Progenitor cell of endocrine pancreas (in vitro differentiated cells): ENCODE results near the gene AKIRIN2. TPM values are rescaled to one million over a fixed set of nuclear protein-coding genes. Genes with fewer than 3 reads are reported as not detected.
"Not testable (repeated sequence)": the region's sequence is repeated elsewhere in the genome, so short reads cannot be mapped to it uniquely, and the experiment has no call there.

Source experiments
- DNase-seq: peaks from one replicate; pipeline ENCODE4 v3.0.0; 2021; ENCODE audit warnings: low spot score; ENCODE audit not compliant: unreplicated experiment
- H3K27ac Mint-ChIP-seq: 2 replicates; pipeline ENCODE4 v1.8.0; 2021; ENCODE audit warnings: mild to moderate bottlenecking, moderate library complexity, mixed read lengths
- H3K27me3 Mint-ChIP-seq: 2 replicates; pipeline ENCODE4 v1.8.0; 2021; ENCODE audit warnings: mixed read lengths
- H3K36me3 Mint-ChIP-seq: 2 replicates; pipeline ENCODE4 v1.8.0; 2022; ENCODE audit warnings: mixed read lengths; ENCODE audit not compliant: insufficient read depth
- H3K4me1 Mint-ChIP-seq: 2 replicates; pipeline ENCODE4 v1.8.0; 2021; ENCODE audit warnings: low read depth, mixed read lengths
- H3K4me3 Mint-ChIP-seq: 2 replicates; pipeline ENCODE4 v1.8.0; 2021; ENCODE audit warnings: low read depth, mild to moderate bottlenecking, moderate library complexity, mixed read lengths
- H3K9me3 Mint-ChIP-seq: 2 replicates; pipeline ENCODE4 v1.8.0; 2021; ENCODE audit warnings: low read depth, mixed read lengths
- total RNA-seq: library from RNA; stranded (reverse); gene quantifications from 2 replicates; pipeline ENCODE4 v1.2.1, GENCODE V29; 2021
- TF ChIP-seq, protein P1 (sequence below): fragments of 200-600 bp; sonication (generic); IDR thresholded peaks from one replicate; pipeline ENCODE4 v1.5.0; 2021; ENCODE audit warnings: antibody characterized with exemption, mild to moderate bottlenecking; ENCODE audit not compliant: unreplicated experiment

AKIRIN2 gene
- total RNA-seq, 1 donor from 2014 or later = 86.3 TPM

DNA sequence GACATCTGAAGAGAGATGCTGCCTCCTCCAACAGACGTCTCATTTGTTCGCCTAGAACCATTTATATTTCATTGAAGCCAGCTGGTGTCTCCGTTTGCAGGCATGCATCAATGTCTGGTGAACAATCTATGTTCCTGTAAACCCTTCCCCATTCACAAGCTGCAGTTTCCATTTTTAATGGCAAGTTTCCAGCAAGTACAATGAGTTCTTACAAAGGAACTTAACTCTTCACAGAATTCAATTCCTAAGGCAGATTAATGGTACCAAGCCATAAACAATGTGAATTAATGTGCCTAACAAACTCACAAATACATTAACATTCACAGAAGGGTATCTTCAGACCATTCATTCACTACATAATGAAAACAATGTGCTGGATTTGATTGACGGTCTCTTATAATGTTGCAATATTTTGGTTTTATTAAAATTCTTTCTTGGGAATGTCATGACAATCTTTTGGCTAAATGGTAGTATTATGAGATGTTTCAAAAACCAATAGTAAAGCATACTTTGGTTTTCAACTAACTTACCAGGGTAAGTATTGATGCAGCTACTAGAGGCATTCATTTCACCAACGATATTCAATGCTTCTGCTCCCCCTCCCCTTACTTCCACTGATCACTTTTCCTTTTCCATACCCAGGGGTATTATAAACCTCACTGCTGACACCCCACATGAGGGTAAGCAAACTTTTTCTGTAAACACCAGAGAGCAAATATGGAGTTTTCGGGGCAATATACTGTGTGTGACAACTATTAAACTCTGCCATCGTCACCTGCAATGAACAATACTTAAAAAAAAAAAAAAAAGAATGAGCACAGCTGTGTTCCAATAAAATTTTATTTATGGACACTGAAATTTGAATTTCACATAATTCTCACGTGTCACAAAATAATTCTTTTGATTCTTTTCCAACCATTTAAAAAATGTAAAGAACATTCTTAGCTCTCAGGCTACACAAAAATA is 4.2 kb downstream of the AKIRIN2 start:
- DNase-seq = no peak
- TF ChIP-seq, protein P1, sequence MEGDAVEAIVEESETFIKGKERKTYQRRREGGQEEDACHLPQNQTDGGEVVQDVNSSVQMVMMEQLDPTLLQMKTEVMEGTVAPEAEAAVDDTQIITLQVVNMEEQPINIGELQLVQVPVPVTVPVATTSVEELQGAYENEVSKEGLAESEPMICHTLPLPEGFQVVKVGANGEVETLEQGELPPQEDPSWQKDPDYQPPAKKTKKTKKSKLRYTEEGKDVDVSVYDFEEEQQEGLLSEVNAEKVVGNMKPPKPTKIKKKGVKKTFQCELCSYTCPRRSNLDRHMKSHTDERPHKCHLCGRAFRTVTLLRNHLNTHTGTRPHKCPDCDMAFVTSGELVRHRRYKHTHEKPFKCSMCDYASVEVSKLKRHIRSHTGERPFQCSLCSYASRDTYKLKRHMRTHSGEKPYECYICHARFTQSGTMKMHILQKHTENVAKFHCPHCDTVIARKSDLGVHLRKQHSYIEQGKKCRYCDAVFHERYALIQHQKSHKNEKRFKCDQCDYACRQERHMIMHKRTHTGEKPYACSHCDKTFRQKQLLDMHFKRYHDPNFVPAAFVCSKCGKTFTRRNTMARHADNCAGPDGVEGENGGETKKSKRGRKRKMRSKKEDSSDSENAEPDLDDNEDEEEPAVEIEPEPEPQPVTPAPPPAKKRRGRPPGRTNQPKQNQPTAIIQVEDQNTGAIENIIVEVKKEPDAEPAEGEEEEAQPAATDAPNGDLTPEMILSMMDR = no peak
- peak overlapping the region; percentile 65 for H3K27ac Mint-ChIP-seq
- H3K9me3 Mint-ChIP-seq = no peaks in the 10 kb centered on the region
- peaks cover 44% of the 10 kb centered on the region for H3K4me1 Mint-ChIP-seq
- peaks cover 3% of the 10 kb centered on the region for H3K36me3 Mint-ChIP-seq
- peak overlapping the region; percentile 98 for H3K4me3 Mint-ChIP-seq
- no peaks in the 10 kb centered on the region for H3K27me3 Mint-ChIP-seq

DNA sequence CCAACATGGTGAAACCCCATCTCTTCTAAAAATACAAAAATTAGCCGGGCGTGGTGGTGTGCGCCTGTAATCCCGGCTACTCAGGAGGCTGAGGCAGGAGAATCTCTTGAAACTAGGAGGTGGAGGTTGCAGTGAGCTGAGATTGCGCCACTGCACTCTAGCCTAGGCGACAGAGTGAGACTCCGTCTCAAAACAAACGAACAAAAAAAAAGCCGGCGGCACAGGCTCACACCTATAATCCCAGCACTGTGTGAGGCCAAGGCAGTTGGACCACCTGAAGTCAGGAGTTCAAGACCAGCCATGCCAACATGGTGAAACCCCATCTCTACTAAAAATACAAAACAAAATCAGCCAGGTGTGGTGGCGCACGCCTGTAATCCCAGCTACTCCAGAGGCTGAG is 5.2 kb downstream of the AKIRIN2 start:
- H3K4me3 Mint-ChIP-seq, H3K27me3 Mint-ChIP-seq, H3K36me3 Mint-ChIP-seq, H3K9me3 Mint-ChIP-seq, DNase-seq: not testable (repeated sequence)
- H3K27ac Mint-ChIP-seq = peak overlapping the region; percentile 62
- peaks cover 40% of the 10 kb centered on the region for H3K4me1 Mint-ChIP-seq

DNA sequence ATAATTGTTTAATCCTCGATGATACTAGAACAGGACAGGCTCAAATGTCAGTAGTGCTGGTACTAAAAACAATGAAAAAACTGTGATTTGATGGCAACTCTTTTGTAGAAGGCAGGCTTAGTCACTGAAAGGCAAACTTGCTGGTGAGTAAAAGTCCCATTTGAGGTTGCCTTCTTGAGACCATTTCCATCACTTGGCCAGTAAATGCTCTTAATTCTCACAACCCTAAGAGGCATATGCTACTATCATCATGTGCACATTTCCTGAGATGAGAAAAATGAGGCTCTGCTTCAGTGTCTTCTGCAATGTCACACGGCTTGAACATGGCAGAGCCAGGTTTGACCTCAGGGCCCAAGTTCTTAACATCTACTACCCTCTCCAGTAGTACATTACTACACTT is 9.9 kb downstream of the AKIRIN2 start:
- H3K4me3 Mint-ChIP-seq = no peak overlapping the region
- H3K36me3 Mint-ChIP-seq = peaks cover 1% of the 10 kb centered on the region
- H3K9me3 Mint-ChIP-seq = no peaks in the 10 kb centered on the region
- DNase-seq = no peak
- TF ChIP-seq, protein P1 = no peak
- peaks cover 31% of the 10 kb centered on the region for H3K4me1 Mint-ChIP-seq
- H3K27ac Mint-ChIP-seq = peak overlapping the region; percentile 56
- no peaks in the 10 kb centered on the region for H3K27me3 Mint-ChIP-seq

DNA sequence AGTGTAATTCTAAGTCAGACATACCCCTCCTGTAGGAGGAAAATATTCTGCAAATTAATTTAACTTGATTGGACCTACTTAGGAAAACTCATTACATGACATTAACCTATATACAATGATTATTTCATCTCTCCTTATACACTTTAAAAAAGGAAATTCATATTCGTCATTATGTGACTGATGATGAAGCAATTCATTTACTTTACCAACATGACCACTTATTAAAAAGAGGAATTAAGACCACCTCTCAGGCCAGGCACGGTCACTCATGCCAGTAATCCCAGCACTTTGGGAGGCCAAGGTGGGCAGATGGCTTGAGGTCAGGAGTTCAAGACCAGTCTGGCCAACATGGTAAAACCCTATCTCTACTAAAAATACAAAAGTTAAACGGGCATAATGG is 11.6 kb downstream of the AKIRIN2 start:
- TF ChIP-seq, protein P1 = no peak
- Mint-ChIP-seq H3K9me3 (peaks cover 3% of the 10 kb centered on the region), H3K36me3 (peaks cover 6% of the 10 kb centered on the region), H3K4me1 (peaks cover 29% of the 10 kb centered on the region), H3K27ac (peak overlapping the region; percentile 71), H3K27me3 (no peaks in the 10 kb centered on the region), H3K4me3 (no peak overlapping the region)
- no peak for DNase-seq

DNA sequence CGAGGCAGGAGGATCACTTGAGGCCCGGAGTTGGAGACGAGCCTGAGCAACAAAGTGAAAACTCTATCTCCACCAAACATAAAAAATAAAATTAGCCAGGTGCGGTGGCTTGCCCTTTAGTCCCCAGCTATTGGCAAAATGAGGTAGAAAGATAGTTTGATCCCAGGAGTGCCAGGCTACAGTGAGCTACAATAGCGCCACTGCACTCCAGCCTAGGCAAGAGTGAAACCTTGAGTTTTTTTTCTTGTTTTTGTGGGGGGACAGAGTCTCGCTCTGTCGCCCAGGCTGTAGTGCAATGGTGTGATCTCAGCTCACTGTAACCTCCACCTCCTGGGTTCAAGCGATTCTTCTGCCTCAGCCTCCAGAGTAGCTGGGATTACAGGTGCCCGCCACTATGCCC is 14.1 kb downstream of the AKIRIN2 start:
- H3K36me3 Mint-ChIP-seq, H3K9me3 Mint-ChIP-seq, H3K27me3 Mint-ChIP-seq, H3K4me3 Mint-ChIP-seq, DNase-seq, H3K27ac Mint-ChIP-seq: not testable (repeated sequence)
- peaks cover 21% of the 10 kb centered on the region for H3K4me1 Mint-ChIP-seq

DNA sequence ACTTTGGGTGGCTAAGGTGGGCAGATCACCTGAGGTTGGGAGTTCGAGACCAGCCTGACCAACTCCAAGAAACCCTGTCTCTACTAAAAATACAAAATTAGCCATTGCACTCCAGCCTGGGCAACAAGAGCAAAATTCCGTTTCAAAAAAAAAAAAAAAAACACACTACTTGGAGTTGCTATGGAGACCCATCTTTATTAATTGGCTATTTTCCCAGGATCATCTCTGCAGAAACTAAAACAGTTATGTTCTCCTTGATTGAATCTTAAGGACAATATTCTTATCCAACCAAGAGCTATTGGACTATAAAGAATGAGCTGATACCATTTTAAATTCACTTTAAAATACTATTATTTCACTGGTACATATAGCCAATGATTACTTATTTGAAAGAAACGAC is 14.7 kb downstream of the AKIRIN2 start:
- H3K27me3 Mint-ChIP-seq = no peaks in the 10 kb centered on the region
- TF ChIP-seq, protein P1 = no peak
- peaks cover 24% of the 10 kb centered on the region for H3K4me1 Mint-ChIP-seq
- H3K4me3 Mint-ChIP-seq = no peak overlapping the region
- peaks cover 5% of the 10 kb centered on the region for H3K36me3 Mint-ChIP-seq
- DNase-seq = no peak
- peaks cover 3% of the 10 kb centered on the region for H3K9me3 Mint-ChIP-seq
- peak overlapping the region; percentile 76 for H3K27ac Mint-ChIP-seq

DNA sequence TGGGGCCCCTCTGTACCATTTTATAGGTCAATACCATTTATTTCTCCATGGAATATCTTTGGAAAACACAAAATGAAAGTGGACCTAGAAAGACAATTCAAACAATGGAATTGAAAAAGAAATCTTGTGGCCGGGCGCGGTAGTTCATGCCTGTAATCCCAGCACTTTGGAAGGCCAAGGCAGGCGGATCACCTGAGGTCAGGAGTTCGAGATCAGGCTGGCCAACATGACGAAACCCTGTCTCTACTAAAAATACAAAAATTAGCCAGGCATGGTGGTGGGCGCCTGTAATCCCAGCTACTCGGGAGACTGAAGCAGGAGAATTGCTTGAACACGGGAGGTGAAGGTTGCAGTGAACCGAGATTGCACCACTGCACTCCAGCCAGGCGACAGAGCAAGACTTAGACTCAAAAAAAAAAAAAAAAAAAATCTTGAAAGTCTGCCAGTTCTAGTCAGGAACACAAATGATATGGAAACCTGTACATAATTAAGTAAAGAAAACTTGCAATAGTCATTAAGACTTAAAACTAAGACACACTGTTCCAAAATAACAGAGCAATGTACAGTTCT is 15.3 kb downstream of the AKIRIN2 start:
- H3K27me3 Mint-ChIP-seq, DNase-seq, H3K36me3 Mint-ChIP-seq, H3K9me3 Mint-ChIP-seq, H3K4me3 Mint-ChIP-seq: not testable (repeated sequence)
- Mint-ChIP-seq H3K4me1 (peaks cover 25% of the 10 kb centered on the region), H3K27ac (peak overlapping the region; percentile 76)
